Stomach (tissue), 4 donors: ENCODE results near the gene PRRG2.

Experiments used
- CTCF ChIP-seq, 7 experiments: fragments of 450-650 bp in 4 of 7; fragments of 200-600 bp in 3 of 7; sonication (generic) in 3 of 7; IDR thresholded peaks; one replicate each; pipeline ENCODE4 v1.5.1; 2016 to 2019; ENCODE audit warnings: antibody characterized with exemption in 7 of 7, control low read depth in 2 of 7, mild to moderate bottlenecking in 1 of 7
- POLR2A ChIP-seq, 4 donors: fragments of 450-650 bp; IDR thresholded peaks; one replicate each; pipeline ENCODE4 v1.6.1; 2016; ENCODE audit warnings: antibody characterized with exemption in 4 of 4, control low read depth in 2 of 4, mild to moderate bottlenecking in 1 of 4, moderate library complexity in 1 of 4

GRCh38 chr19:49629659-49630058 lies 48.5 kb downstream of the PRRG2 start:
- TF ChIP-seq CTCF (IDR thresholded peaks at IDR 0.05) (no peak), POLR2A (IDR thresholded peaks at IDR 0.05) (no peak)
